ENCODE results near the gene RAD51C. TPM values are rescaled to one million over a fixed set of nuclear protein-coding genes. Genes with fewer than 3 reads are reported as not detected.

Gene RAD51C
- total RNA-seq, 1 experiment from 2014 or later: 63.4 TPM

- intact Hi-C loops (cut with micrococcal nuclease; ENCODE audit: unreplicated experiment): no loop called here
- no peaks in the 10 kb centered on the region for H4K20me1 ChIP-seq (ENCODE audit: insufficient read depth)
- H3K27me3 ChIP-seq (ENCODE audit: insufficient read depth, low read depth): no peaks in the 10 kb centered on the region
- peaks cover 9% of the 10 kb centered on the region for H3F3A ChIP-seq (ENCODE audit: insufficient read depth, low read depth)
- CTCF ChIA-PET: no interaction called here
- no peak overlapping the region for H2AFZ ChIP-seq
- H3K4me3 ChIP-seq: no peak overlapping the region
- POLR2A ChIA-PET (ENCODE audit: unreplicated experiment): no interaction called here
- DNase-seq: no peak
- H3K9me2 ChIP-seq (ENCODE audit: insufficient read depth): no peaks in the 10 kb centered on the region
- TF ChIP-seq EZH2 (IDR thresholded peaks at IDR 0.05; ENCODE audit: low read depth) (no peak), CTCF (conservative IDR thresholded peaks at IDR 0.05) (no peak)
- no TSS peak for BruUV-seq (replicated peaks)
- H3K79me2 ChIP-seq (ENCODE audit: low read depth): no peaks in the 10 kb centered on the region
- H3K4me2 ChIP-seq: no peak overlapping the region
- no peaks in the 10 kb centered on the region for H3K9me3 ChIP-seq (ENCODE audit: insufficient read depth, low read depth)
- H3K27ac ChIP-seq: no peak overlapping the region
- no peaks in the 10 kb centered on the region for H3K36me3 ChIP-seq (ENCODE audit: low read depth)
- peaks cover 18% of the 10 kb centered on the region for H3K4me1 ChIP-seq (replicated peaks; ENCODE audit: insufficient read depth)
Measured at GRCh38 chr17:58783380-58783779, 91.0 kb downstream of the RAD51C start.

DNA sequence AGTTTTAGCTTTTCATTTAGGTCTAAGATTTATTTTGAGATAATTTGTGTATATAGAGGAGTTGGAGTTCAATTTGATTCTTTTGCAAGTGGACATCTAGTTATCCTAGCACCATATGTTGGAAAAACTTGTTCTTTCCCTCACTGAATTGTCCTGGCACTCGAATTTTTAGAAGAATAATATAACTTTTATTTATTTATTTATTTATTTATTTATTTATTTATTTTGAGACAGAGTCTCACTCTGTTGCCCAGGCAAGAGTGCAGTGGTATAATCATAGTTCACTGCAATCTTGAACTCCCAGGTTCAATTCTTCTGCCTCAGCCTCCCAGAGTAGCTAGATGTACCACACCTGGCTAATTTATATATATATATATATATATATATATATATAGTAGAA, 92.7 kb downstream of the RAD51C start:
- peaks cover 9% of the 10 kb centered on the region for H3F3A ChIP-seq (ENCODE audit: insufficient read depth, low read depth)
- no peak overlapping the region for H3K4me3 ChIP-seq
- no peak overlapping the region for H3K4me2 ChIP-seq
- H2AFZ ChIP-seq: no peak overlapping the region
- DNase-seq: no peak
- CTCF ChIA-PET: interaction anchor here (0.5 kb wide), 1 partner anchor 65 kb away, joined by 3 read pairs; no protein-coding TSS in a partner anchor
- H3K27me3 ChIP-seq (ENCODE audit: insufficient read depth, low read depth): no peaks in the 10 kb centered on the region
- peaks cover 18% of the 10 kb centered on the region for H3K4me1 ChIP-seq (replicated peaks; ENCODE audit: insufficient read depth)
- H3K27ac ChIP-seq: no peak overlapping the region
- no peaks in the 10 kb centered on the region for H3K79me2 ChIP-seq (ENCODE audit: low read depth)
- no peaks in the 10 kb centered on the region for H3K9me2 ChIP-seq (ENCODE audit: insufficient read depth)
- POLR2A ChIA-PET (ENCODE audit: unreplicated experiment): no interaction called here
- H3K9me3 ChIP-seq (ENCODE audit: insufficient read depth, low read depth): no peaks in the 10 kb centered on the region
- BruUV-seq (replicated peaks): no TSS peak
- intact Hi-C loops (cut with micrococcal nuclease; ENCODE audit: unreplicated experiment): no loop called here
- H4K20me1 ChIP-seq (ENCODE audit: insufficient read depth): no peaks in the 10 kb centered on the region
- TF ChIP-seq CTCF (conservative IDR thresholded peaks at IDR 0.05) (no peak), EZH2 (IDR thresholded peaks at IDR 0.05; ENCODE audit: low read depth) (no peak)
- H3K36me3 ChIP-seq (ENCODE audit: low read depth): no peaks in the 10 kb centered on the region

Other genes with a start within 250 kb of the RAD51C start
- not detected in 2 replicates for gene HSF5, start 204.2 kb upstream of the RAD51C start, total RNA-seq (2021)
- 35.1 and 39.6 TPM in 2 replicates for gene MTMR4, start 178.0 kb upstream of the RAD51C start, total RNA-seq (2021)
- 0.28 and 0.55 TPM in 2 replicates for gene TEX14, start 557 bp upstream of the RAD51C start, total RNA-seq (2021)
- 0.04 and 0.05 TPM in 2 replicates for gene PPM1E, start 63.3 kb downstream of the RAD51C start, total RNA-seq (2021)

Measured in PC-9 (cell line).